Measurements from ENCODE around the gene SLC6A16.

Gene SLC6A16

GRCh38 chr19:49249933-49250332 is 75.1 kb downstream of the SLC6A16 start:
- no peak overlapping the region for H3K4me3 Mint-ChIP-seq
- peaks cover 0 to 2% of the 10 kb centered on the region in 2 donors for H3K4me1 Mint-ChIP-seq

DNA sequence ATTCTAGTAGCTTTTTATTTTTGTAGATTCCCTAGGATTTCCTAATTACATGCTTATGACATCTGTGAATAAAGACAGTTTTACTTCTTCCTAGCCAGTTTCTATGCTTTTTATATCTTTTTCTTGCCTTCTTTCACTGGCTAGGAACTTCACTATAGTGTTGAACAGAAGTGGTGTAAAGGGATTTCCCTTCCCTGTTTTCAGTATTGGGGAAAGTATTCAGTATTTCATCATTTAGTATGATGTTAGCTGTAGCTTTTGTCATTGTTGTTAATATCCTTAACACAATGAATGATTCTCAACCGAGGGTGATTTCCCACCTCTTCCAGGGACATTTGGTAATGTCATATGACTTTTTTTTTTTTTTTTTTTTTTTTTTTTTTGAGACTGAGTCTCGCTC is 77.3 kb downstream of the SLC6A16 start:
- no peak overlapping the region for H3K4me3 Mint-ChIP-seq
- ATAC-seq (replicated peaks) (peak in 1 of 2 donors; percentile 39), DNase-seq (no peak)
- H3K27me3 Mint-ChIP-seq = peaks cover 17 to 31% of the 10 kb centered on the region in 2 donors
- H3K4me1 Mint-ChIP-seq = peaks cover 0 to 2% of the 10 kb centered on the region in 2 donors
- no peaks in the 10 kb centered on the region for H3K36me3 Mint-ChIP-seq
- no peaks in the 10 kb centered on the region for H3K9me3 Mint-ChIP-seq
- H3K27ac Mint-ChIP-seq = no peak overlapping the region

More at GRCh38 chr19:49249933-49250332, 75.1 kb downstream of the SLC6A16 start:
- Mint-ChIP-seq H3K27ac (no peak overlapping the region), H3K36me3 (no peaks in the 10 kb centered on the region), H3K9me3 (no peaks in the 10 kb centered on the region), H3K27me3 (peaks cover 28 to 44% of the 10 kb centered on the region in 2 donors)
- ATAC-seq (replicated peaks) (no peak), DNase-seq (no peak)

- ATAC-seq (replicated peaks) (no peak), DNase-seq (no peak)
- Mint-ChIP-seq H3K27ac (no peak overlapping the region), H3K27me3 (peaks cover 5 to 16% of the 10 kb centered on the region in 2 donors), H3K4me3 (no peak overlapping the region), H3K36me3 (no peaks in the 10 kb centered on the region), H3K9me3 (no peaks in the 10 kb centered on the region), H3K4me1 (peaks cover 0 to 2% of the 10 kb centered on the region in 2 donors)
These were observed 80.7 kb downstream of the SLC6A16 start for GRCh38 chr19:49244256-49244655.

GRCh38 chr19:49243726-49244125 is 81.3 kb downstream of the SLC6A16 start:
- DNase-seq (no peak), ATAC-seq (replicated peaks) (no peak)
- no peak overlapping the region for H3K4me3 Mint-ChIP-seq
- H3K27me3 Mint-ChIP-seq = peaks cover 7 to 15% of the 10 kb centered on the region in 2 donors
- no peak overlapping the region for H3K27ac Mint-ChIP-seq
- H3K4me1 Mint-ChIP-seq = peaks cover 0 to 2% of the 10 kb centered on the region in 2 donors
- H3K36me3 Mint-ChIP-seq = no peaks in the 10 kb centered on the region
- no peaks in the 10 kb centered on the region for H3K9me3 Mint-ChIP-seq

GRCh38 chr19:49243129-49243528 is 81.9 kb downstream of the SLC6A16 start:
- H3K27me3 Mint-ChIP-seq = peaks cover 13 to 15% of the 10 kb centered on the region in 2 donors
- ATAC-seq (replicated peaks) (no peak), DNase-seq (no peak)
- no peak overlapping the region for H3K27ac Mint-ChIP-seq
- H3K9me3 Mint-ChIP-seq = no peaks in the 10 kb centered on the region
- H3K4me3 Mint-ChIP-seq = no peak overlapping the region
- peaks cover 0 to 2% of the 10 kb centered on the region in 2 donors for H3K4me1 Mint-ChIP-seq
- no peaks in the 10 kb centered on the region for H3K36me3 Mint-ChIP-seq

DNA sequence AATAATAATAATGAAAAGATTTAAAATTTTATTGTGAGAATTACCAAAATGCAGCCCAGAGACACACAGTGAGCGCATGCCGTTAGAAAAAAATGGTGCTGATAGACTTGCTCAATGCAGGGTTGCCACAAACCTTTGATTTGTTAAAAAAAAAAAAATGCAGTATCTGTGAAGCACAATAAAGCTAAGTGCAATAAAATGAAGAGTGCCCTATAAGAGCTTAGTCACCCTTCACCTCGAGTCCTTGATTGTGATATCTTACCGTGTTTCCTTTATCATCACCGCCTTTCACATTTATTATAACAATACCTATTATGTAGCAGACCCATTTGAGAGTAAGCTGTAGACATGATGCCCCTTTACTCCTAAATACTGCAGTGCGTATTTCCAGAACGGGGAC is 83.2 kb downstream of the SLC6A16 start:
- Mint-ChIP-seq H3K4me3 (no peak overlapping the region), H3K27ac (no peak overlapping the region), H3K27me3 (peaks cover 15 to 17% of the 10 kb centered on the region in 2 donors), H3K9me3 (no peaks in the 10 kb centered on the region), H3K4me1 (no peaks in the 10 kb centered on the region), H3K36me3 (no peaks in the 10 kb centered on the region)
- no peak for DNase-seq
- ATAC-seq (replicated peaks) = no peak

All from stimulated activated naive B cell treated with anti-CD40 and anti-IgM and Interleukin-4, amounts not matched to agents 10 μg/mL and 1 μg/mL and 100 μg/mL, for 72 hours (primary cell).